HG02763 (cell line): Measurements from ENCODE around the gene FKBP5.
"Not testable (repeated sequence)": the region's sequence is repeated elsewhere in the genome, so short reads cannot be mapped to it uniquely, and the experiment has no call there.

Experiments used
- ATAC-seq: cut with Tn5 transposase; IDR thresholded peaks from one replicate; pipeline ENCODE4 v1.9.1; 2021; ENCODE audit warnings: mild to moderate bottlenecking, moderate library complexity; ENCODE audit not compliant: unreplicated experiment

Gene FKBP5

DNA sequence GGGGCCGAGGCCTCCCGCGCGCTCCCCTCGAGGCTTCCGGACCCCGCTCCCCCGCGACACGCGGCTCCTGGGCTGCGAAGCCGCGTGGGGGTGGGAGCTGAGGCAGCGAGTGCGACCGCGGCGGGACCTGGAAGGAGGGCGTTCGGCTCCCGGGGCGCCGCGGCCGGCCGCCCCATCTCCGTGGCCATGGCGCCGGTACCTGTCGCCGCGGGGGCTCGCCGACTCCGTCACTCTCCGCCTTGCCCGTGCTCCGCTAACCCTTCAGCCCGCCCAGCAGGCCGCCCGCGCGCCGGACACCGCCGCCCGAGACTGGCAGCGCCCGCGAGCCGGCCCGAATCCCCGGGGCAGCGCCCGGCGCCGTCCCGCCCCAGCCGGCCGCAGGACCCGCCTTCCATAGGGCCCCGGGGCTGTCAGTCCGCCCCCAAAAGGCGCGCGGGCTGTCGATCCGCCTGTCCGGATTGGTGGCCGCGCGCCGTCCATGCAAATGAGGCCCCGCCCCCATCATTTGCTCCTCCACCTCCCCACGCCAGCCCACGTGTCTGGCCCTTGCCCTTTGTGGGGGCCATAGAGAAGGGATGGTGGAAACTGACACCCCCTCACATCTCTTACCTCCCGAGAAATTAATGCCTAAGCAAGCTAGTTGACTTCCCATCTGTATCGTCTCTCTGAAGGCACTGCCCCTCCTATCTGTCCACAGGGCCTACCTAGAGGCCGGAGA is at the start of gene FKBP5:
FKBP5 (minus strand) TSS at position 311 of the 718 bp plus-strand sequence. CDS start 46,091 bp downstream, outside the sequence.
- ATAC-seq: peak; percentile 87

DNA sequence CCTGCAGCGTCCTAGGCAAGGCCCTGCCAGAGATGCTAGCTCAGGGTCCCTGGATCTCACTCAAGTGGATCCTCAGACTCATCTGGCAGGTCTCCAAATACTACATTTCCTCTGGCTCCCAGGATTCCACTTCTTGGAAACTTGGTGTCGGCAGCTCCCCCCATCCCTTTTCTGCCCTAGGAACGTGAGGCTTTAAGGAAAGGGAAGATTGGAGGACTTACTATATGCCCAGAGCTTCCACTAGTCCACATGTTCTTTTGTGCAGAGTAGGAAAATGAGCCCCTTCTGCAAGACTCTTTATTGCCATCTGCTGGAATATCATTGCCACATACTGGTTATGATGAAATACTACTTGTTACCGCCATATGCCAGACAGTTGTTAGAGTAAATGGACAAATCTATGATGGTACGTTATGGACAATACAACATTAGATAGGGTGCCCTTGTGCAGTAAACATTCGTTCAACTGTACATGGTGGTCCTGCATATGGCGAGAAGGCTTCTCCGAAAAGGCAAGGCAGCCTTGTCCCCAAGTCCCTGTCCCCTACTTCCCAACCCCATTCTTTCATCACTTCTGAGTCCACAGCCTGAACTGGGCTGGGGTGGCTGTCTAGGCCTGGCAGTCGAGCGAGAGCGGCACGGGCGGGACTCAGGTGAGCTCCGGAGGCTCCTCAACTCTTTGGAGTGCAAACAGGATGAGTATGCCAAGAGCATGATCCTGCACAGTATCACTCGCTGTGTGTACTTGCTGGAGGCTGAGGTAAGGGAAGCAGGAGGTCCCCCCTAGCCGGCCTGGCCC is 48.9 kb upstream of the FKBP5 start:
- ATAC-seq: no peak

GRCh38 chr6:35736982-35737412 is 48.3 kb upstream of the FKBP5 start, which contains the start of gene ARMC12:
Gene ARMC12, plus strand, starts transcription at chr6:35737032. Its CDS starts 77 bp downstream, at chr6:35737109.
- ATAC-seq: no peak

- no peak for ATAC-seq
Observed at GRCh38 chr6:35736253-35736894, 47.7 kb upstream of the FKBP5 start.

DNA sequence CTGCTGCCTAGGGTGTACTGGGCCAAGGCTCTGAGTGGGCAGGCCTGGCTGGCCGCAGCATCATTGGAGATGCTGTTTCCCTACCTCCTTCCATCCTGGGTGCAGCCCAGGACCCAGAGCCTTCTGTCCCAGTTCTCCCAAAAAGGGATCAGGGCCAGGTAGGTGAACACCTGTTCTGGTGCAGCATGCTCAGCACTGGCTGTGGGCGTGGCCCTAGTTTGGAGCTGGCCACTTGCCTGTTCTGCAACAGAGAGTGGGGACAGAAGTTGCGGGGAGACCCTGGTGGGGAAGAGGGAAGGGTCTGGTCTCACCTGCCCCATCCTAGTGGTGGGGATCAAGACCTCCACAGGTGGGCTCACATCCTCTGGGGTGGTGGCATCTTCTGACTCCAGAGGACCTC is 46.7 kb upstream of the FKBP5 start:
- ATAC-seq: no peak

DNA sequence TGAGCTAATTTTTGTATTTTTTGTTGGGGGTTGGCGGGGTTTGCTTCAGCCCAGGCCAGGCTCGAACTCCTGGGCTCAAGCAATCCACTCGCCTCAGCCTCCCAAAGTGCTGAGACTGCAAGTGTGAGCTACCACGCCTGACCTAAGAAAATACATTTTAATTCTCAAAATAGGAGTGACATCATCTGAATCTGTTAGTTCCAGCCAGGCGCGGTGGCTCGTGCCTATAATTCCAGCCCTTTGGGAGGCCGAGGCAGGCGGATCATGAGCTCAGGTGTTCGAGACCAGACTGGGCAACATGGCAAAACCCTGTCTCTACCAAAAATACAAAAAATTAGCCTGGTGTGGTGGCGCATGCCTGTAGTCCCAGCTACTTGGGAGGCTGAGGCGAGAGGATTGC is 45.6 kb upstream of the FKBP5 start:
- ATAC-seq: not testable (repeated sequence)

DNA sequence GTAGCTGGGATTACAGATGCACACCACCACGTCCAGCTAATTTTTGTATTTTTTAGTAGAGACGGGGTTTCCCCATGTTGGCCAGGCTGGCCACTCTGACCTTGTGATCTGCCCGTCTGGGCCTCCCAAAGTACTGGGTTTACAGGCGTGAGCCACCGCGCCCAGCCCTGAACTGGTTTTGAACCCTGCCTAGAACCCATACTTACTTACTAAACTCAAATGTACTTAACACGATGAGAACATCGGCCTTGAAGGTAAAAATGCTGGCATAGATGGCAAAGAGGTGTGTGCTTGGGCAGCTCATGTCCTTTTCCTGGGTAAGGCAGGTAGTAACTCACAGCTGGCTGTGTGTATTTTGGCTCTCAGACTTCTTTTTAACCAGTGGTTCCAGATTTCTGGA is 44.9 kb upstream of the FKBP5 start:
- no peak for ATAC-seq

DNA sequence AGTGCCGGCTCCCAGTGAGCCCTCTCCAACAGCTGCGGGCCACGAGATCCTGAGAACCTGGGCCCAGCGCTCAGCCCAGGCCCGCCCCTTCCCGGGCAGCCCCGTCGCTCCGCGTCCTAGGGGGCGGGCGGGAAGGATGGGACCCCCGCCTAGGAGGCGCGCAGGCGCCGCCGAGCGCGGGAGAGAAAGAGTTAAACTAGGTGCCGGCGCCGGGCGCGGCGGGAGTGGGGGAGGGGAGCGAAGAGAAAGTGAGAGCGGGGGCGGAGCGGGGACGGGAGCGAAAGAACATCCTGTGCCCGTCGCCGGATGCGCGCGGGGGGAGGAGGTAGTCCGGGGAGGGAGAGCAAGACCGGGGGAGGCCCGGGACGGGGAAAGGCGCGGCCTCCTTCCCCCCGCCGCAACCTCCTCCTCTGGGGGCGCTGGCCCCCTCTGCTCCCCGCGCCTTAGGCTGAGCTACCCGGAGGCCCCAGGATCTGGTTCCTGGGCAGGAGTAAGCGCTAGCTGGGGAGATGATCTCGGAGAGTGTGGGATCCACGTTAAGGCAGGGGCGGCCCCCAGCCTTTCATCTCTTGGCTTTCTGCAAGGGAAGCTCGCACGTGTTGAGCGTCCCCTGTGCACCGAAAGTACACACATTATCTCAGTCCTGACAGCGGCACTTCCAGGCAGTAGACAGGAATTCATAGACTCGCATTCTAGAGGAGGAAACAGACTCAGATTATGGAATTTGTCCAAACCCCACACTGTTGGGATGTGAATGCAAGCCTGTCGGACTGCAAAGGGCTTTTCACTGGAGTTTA is 43.2 kb upstream of the FKBP5 start:
- peak; percentile 57 for ATAC-seq

DNA sequence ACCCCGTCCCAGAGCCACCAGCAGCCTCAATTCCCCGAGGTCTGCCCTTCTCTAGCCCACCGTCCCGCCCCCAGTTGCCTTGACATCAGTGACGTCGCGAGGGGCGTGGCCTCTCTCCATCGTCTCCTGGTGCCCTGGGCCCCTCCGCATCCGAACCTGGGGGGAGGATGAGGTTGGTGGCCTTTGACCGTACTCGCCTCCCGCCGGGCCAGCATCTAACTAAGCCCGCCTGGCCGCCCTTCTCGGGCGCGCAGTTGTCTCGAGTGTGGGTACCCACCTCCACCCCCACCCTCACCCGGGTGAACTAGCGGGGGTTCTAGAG is 42.7 kb upstream of the FKBP5 start:
- peak; percentile 39 for ATAC-seq

DNA sequence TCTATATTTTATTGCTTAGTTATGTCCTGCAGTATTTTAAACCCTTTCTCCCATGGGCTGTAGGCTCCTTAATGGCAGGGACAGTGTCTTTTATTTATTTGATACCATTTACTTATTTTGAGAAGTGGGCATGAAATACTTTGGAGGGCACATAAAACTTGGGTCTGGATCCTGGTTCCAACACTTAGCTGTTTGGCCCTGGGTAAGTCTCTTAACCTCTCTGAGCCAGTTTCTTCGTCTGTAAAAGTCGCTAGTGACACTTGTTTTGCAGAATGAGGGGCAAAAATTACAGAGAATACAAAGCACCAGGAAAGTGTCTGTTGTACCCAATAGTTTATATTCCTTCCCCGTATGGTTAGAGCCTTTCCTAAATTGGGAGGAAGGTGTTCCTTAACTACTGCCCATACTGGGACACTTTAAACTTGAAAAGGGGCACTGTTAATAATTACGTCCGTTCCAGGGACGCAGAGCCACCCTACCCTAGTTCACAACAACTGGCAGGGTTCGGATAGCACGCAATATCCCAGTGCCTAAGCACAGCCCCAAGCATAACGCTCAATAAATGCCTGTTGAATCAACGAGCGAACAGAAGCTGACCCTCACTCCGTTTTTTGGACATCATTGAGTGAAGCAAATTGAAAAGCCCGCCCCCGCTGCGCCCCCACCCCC is 42.2 kb upstream of the FKBP5 start:
- no peak for ATAC-seq

GRCh38 chr6:35729722-35730121 is 41.0 kb upstream of the FKBP5 start:
- ATAC-seq: no peak

DNA sequence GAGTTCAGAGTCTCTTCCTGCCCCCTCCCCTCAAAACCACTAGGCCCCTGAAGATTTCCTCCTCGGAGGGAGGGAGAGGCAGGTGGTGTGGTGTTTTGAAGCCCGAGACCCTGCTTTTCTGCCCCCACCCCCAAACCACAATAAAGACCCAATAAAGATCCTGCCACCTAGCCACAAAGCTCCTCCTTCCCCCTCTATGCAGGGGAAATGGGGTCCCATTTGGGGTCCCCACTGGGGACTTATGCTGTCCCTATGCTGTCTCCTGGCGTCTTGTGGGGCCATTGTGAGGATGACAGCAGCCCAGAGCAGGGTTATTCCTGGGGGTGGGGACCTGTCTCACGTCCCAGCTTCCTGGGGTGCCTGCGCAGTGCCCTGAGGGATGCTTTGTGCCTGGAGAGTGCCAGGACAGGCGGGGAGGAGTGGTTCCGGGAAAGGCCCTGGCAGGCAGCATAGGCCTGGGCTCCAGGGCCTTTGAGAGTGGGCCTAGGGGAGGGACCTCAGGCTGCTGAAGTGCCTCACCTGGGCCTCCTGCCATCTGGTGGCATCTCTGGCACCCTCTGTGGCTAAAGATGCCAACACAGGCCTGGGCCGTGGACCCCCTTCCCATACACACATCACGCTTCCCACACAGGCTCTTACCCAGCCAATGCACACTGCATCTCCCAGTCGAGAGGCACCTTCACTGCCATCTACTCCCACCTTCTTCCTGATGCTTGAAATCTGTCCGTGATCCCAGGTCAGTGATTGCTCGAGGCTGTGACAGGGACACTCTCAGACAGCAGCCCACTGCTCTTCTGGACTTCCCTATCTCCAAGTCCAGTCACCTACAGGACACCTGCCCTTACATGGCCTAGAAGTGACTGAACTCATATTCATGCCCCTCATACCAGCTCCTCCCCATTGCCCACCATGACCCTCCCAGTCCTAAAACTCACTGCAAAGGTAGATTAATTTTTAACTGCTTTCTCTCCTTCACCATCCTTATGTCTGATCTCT is 40.3 kb upstream of the FKBP5 start:
- no peak for ATAC-seq

GRCh38 chr6:35727935-35728682 is 39.4 kb upstream of the FKBP5 start:
- peak; percentile 41 for ATAC-seq

- peak; percentile 0 for ATAC-seq
Observed at GRCh38 chr6:35727231-35727934, 38.7 kb upstream of the FKBP5 start.

DNA sequence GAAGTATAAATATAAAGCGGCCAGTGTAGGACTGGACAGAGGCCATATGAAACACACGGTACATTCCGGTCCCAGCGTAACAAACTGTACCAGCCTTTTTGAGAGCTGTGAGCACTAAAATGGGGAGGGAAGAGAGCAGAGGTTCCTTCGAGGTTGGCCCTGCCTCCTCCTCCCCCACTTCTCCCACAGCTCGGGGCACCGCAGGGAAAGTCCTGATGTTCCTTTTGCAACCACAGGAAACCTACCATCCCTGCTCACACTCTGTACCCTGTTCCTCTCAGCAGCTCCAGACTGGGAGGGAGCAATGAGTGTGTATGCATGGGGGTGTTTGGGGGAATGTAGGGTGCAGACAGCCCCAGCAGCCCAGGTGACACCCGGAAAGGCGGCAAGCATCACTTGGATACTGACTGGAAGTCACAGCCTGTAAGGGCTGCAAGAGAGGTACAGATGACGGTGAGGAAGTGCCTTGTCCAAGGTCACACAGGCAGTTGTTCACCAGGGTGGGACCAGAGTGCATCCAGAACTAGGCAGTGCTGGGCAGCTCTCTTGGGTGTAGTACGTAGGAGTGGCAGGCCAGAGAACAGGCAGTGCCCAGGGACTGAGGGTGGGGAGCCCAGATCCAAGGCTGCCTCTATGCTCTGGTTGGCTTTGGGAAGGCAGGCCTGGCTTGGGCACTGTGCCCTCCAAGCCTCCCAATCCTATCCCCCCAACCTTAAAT is 37.2 kb upstream of the FKBP5 start:
- ATAC-seq: no peak

GRCh38 chr6:35725081-35725708 is 36.5 kb upstream of the FKBP5 start:
- ATAC-seq: no peak

DNA sequence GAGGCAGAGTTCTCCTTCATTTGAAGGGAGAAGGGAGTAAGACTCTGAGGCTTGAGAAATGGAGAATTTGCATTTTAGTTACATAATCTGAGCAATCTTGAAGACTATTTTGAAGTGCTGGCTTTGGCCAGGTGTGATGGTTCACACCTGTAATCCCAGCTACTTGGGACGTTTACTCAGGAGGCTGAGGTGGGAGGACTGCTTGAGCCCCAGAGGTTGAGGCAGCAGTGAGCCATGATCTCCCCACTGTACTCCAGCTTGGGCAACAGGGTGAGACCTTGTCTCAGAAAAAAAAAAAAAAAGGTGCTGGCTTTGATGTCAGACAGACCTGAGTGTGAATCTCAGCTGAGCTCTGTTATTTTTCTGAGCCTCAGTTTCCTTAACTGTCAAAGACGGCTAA is 35.8 kb upstream of the FKBP5 start:
- no peak for ATAC-seq
